ENCODE results near the gene CCT2. TPM values are rescaled to one million over a fixed set of nuclear protein-coding genes. Genes with fewer than 3 reads are reported as not detected.

CCT2 gene
- total and polyA plus RNA-seq, 10 of the 15 experiments (the other 5 are each of a cell fraction or from before 2014, with no cell fraction given): 242 to 418 (median 348) TPM

DNA sequence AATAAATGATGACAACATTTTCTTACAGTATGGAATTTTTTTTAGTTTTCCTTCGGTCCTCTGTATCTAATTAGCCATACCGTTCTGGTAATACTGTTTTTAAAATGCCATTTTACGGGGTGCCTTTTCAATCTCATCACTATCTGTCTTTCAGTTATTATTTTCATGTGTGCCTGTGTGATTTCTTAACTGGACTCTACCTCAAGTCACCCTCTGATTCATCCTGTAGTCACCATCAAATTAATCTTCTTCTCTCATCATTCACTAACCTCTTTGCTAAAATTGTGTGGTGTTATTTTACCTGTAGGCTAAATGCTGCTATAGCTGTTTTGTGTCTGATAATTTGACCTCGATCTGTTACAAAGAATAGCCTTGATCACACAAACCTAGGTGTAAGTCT, 16.0 kb upstream of the CCT2 start:
- no peak overlapping the region for H3K4me2 ChIP-seq (ENCODE audit: control insufficient read depth, insufficient read depth)
- no peaks in the 10 kb centered on the region for H3K27me3 ChIP-seq (replicated peaks in 1 of 2; ENCODE audit: control insufficient read depth in 2 of 2, insufficient read depth in 2 of 2, low read length in 1 of 2)
- no peaks in the 10 kb centered on the region for H3K4me1 ChIP-seq (ENCODE audit: control insufficient read depth, insufficient read depth, low read length)
- ATAC-seq (no peak), DNase-seq (ENCODE audit: low read depth, low spot score) (no peak), FAIRE-seq (no peak)
- intact Hi-C loops (cut with micrococcal nuclease; ENCODE audit: unreplicated experiment): no loop called here
- SMC1A ChIA-PET (ENCODE audit: uncharacterized antibody, unreplicated experiment): interaction anchor here (0.5 to 8.3 kb wide), 23 partner anchors 9 to 414 kb away, joined by 3 to 94 read pairs (median 5); no protein-coding TSS in a partner anchor
- H3K79me2 ChIP-seq (ENCODE audit: control insufficient read depth, insufficient read depth, low read length): no peaks in the 10 kb centered on the region
- no TSS peak for BruUV-seq (replicated peaks)
- H2AFZ ChIP-seq (ENCODE audit: control insufficient read depth, low read depth, low read length): no peak overlapping the region
- no peaks in the 10 kb centered on the region for H3K9me3 ChIP-seq (replicated peaks; ENCODE audit: control insufficient read depth, insufficient read depth, low read length)
- in situ Hi-C loops (cut with MboI): no loop called here
- 72% methylated on average over 4 of the region's 4 CpGs for WGBS (ENCODE audit: insufficient coverage, insufficient replicate concordance, low lambda C conversion rate, missing lambda C conversion rate)
- no peak overlapping the region for H3K9ac ChIP-seq (ENCODE audit: control insufficient read depth, insufficient read depth, low read length)
- peaks cover 2 to 17% of the 10 kb centered on the region in 2 experiments for H3K36me3 ChIP-seq (ENCODE audit: control insufficient read depth in 2 of 2, insufficient read depth in 2 of 2, low read length in 1 of 2)
- H4K20me1 ChIP-seq (ENCODE audit: control insufficient read depth, insufficient read depth): no peaks in the 10 kb centered on the region
- RAD21 ChIA-PET (ENCODE audit: unreplicated experiment): interaction anchor here (0.7 to 5.1 kb wide), 10 partner anchors 30 to 414 kb away, joined by 3 to 65 read pairs (median 12); partner anchors contain the start of gene FRS2
- TF ChIP-seq POU2F2 (IDR thresholded peaks at IDR 0.05; ENCODE audit: borderline replicate concordance, low read depth, low read length): no peak
- no peak for TF ChIP-seq SMAD1 (IDR thresholded peaks at IDR 0.05; ENCODE audit: low read depth, partially characterized antibody)
- CTCF ChIA-PET: interaction anchor here (0.8 to 9.0 kb wide), 18 partner anchors 9 to 413 kb away, joined by 3 to 129 read pairs (median 13); partner anchors contain the start of gene FRS2
- H3K4me3 ChIP-seq: no peak overlapping the region
- POLR2A ChIA-PET: interaction anchor here (0.6 to 1.7 kb wide), 2 partner anchors 68 to 211 kb away, joined by 3 read pairs; no protein-coding TSS in a partner anchor
- no peak overlapping the region for H3K27ac ChIP-seq (ENCODE audit: control insufficient read depth, insufficient read depth)

DNA sequence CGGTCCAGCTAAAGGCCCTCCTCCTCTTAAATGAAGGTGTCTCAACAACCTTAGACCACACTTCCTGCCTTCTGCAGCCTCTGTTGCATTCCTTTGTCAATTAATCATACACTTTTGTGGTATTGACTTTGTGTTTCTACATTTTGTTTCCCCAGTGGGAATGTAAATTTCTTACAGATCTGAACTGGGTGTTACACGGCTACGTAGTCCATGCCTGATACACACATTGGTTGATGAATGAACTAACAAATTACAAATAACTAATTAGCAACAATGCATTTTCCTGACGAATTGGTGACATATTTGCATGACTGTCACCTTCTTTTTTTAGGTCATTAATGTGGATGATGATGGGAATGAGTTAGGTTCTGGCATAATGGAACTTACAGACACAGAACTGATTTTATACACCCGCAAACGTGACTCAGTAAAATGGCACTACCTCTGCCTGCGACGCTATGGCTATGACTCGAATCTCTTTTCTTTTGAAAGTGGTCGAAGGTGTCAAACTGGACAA, 15.2 kb upstream of the CCT2 start:
- H3K36me3 ChIP-seq (ENCODE audit: control insufficient read depth in 2 of 2, insufficient read depth in 2 of 2, low read length in 1 of 2): peaks cover 6 to 21% of the 10 kb centered on the region in 2 experiments
- no peak overlapping the region for H2AFZ ChIP-seq (ENCODE audit: control insufficient read depth, low read depth, low read length)
- intact Hi-C loops (cut with micrococcal nuclease; ENCODE audit: unreplicated experiment) (loop anchor here (1.0 to 5.0 kb wide), 4 partner anchors 182 to 416 kb away; no protein-coding TSS in a partner anchor), in situ Hi-C loops (cut with MboI) (loop anchor here (5.0 to 10.0 kb wide), 3 partner anchors 185 to 415 kb away; partner anchors contain the start of gene YEATS4)
- no peak overlapping the region for H3K27ac ChIP-seq (ENCODE audit: control insufficient read depth, insufficient read depth)
- 86% methylated on average over 10 of the region's 10 CpGs for WGBS (ENCODE audit: insufficient coverage, insufficient replicate concordance, low lambda C conversion rate, missing lambda C conversion rate)
- DNase-seq (ENCODE audit: low read depth, low spot score) (no peak), ATAC-seq (no peak), FAIRE-seq (no peak)
- no peak for TF ChIP-seq ZZZ3 (IDR thresholded peaks at IDR 0.05; ENCODE audit: control insufficient read depth, insufficient read length, low read depth)
- TF ChIP-seq, protein P1, sequence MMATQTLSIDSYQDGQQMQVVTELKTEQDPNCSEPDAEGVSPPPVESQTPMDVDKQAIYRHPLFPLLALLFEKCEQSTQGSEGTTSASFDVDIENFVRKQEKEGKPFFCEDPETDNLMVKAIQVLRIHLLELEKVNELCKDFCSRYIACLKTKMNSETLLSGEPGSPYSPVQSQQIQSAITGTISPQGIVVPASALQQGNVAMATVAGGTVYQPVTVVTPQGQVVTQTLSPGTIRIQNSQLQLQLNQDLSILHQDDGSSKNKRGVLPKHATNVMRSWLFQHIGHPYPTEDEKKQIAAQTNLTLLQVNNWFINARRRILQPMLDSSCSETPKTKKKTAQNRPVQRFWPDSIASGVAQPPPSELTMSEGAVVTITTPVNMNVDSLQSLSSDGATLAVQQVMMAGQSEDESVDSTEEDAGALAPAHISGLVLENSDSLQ (IDR thresholded peaks at IDR 0.05): no peak
- no peak for TF ChIP-seq JUNB (IDR thresholded peaks at IDR 0.05)
- no peak for TF ChIP-seq ETV6 (conservative IDR thresholded peaks at IDR 0.05 in 1 of 2, IDR thresholded peaks at IDR 0.05 in 1 of 2; ENCODE audit: borderline replicate concordance in 1 of 2, low read depth in 1 of 2)
- RAD21 ChIA-PET (ENCODE audit: unreplicated experiment): interaction anchor here (0.9 to 5.1 kb wide), 24 partner anchors 9 to 414 kb away, joined by 3 to 65 read pairs (median 5); partner anchors contain the start of genes CCT2 and FRS2
- no peak overlapping the region for H3K9ac ChIP-seq (ENCODE audit: control insufficient read depth, insufficient read depth, low read length)
- no peak overlapping the region for H3K4me3 ChIP-seq
- CTCF ChIA-PET: interaction anchor here (0.6 to 9.0 kb wide), 44 partner anchors 8 to 416 kb away, joined by 3 to 129 read pairs (median 8); partner anchors contain the start of genes CCT2 and FRS2
- no peaks in the 10 kb centered on the region for H4K20me1 ChIP-seq (ENCODE audit: control insufficient read depth, insufficient read depth)
- POLR2A ChIA-PET: interaction anchor here (0.6 to 1.7 kb wide), 4 partner anchors 9 to 212 kb away, joined by 3 to 4 read pairs (median 3); no protein-coding TSS in a partner anchor
- BruUV-seq (replicated peaks): no TSS peak
- no peaks in the 10 kb centered on the region for H3K9me3 ChIP-seq (replicated peaks; ENCODE audit: control insufficient read depth, insufficient read depth, low read length)
- H3K4me1 ChIP-seq (ENCODE audit: control insufficient read depth, insufficient read depth, low read length): no peaks in the 10 kb centered on the region
- SMC1A ChIA-PET (ENCODE audit: uncharacterized antibody, unreplicated experiment): interaction anchor here (0.7 to 8.3 kb wide), 36 partner anchors 8 to 417 kb away, joined by 3 to 94 read pairs (median 4); partner anchors contain the start of gene FRS2
- H3K27me3 ChIP-seq (replicated peaks in 1 of 2; ENCODE audit: control insufficient read depth in 2 of 2, insufficient read depth in 2 of 2, low read length in 1 of 2): no peaks in the 10 kb centered on the region
- H3K79me2 ChIP-seq (ENCODE audit: control insufficient read depth, insufficient read depth, low read length): no peaks in the 10 kb centered on the region
- H3K4me2 ChIP-seq (ENCODE audit: control insufficient read depth, insufficient read depth): no peak overlapping the region
